LNCaP clone FGC (cell line): ENCODE measurements around the gene AKAP13.

Experiments used
- DNase-seq: peaks from one replicate; pipeline ENCODE4 v3.0.0-alpha.2; 2011; ENCODE audit warnings: low read depth
- H3K4me3 ChIP-seq: 2 replicates; pipeline ENCODE4 v1.5.1; 2011; ENCODE audit warnings: mild to moderate bottlenecking, low read depth, low read length, control low read depth
- TF ChIP-seq, protein P1 (sequence below): IDR thresholded peaks from 2 replicates; pipeline ENCODE4 v1.5.1; 2012; ENCODE audit warnings: mild to moderate bottlenecking; ENCODE audit not compliant: control insufficient read depth, insufficient read depth; ENCODE audit errors: extremely low read depth

Gene AKAP13

DNA sequence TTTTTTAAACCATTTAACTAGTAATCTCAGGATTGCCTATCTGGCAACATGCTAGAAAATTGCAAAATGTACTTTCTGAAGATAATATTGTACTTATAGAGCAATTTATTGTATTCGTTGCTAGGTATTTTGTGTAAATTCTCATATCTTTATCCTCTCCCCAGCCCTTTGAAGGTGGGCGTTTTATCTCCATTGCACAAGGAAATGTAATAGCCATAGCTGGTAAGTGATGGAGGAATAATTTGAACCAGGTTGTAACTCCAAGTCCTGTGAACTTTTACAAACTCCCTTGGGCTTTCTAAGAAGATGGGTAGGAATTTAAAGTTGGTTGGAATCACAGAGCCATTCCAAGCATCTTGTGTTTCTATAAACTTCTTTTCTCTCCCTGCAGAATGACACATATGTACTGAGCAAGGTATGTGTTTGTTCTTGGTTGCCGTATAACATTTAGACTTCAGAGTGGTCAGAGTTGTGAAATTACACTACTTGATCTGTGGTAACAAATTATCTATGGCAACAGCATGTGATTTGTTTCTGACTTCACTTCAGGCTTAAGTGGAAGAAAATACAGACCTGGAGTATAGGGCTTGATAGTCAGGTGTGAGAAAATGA lies 170.9 kb downstream of the AKAP13 start:
- DNase-seq, result no peak
- TF ChIP-seq, protein P1, sequence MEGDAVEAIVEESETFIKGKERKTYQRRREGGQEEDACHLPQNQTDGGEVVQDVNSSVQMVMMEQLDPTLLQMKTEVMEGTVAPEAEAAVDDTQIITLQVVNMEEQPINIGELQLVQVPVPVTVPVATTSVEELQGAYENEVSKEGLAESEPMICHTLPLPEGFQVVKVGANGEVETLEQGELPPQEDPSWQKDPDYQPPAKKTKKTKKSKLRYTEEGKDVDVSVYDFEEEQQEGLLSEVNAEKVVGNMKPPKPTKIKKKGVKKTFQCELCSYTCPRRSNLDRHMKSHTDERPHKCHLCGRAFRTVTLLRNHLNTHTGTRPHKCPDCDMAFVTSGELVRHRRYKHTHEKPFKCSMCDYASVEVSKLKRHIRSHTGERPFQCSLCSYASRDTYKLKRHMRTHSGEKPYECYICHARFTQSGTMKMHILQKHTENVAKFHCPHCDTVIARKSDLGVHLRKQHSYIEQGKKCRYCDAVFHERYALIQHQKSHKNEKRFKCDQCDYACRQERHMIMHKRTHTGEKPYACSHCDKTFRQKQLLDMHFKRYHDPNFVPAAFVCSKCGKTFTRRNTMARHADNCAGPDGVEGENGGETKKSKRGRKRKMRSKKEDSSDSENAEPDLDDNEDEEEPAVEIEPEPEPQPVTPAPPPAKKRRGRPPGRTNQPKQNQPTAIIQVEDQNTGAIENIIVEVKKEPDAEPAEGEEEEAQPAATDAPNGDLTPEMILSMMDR, result no peak
- H3K4me3 ChIP-seq, result no peak overlapping the region

DNA sequence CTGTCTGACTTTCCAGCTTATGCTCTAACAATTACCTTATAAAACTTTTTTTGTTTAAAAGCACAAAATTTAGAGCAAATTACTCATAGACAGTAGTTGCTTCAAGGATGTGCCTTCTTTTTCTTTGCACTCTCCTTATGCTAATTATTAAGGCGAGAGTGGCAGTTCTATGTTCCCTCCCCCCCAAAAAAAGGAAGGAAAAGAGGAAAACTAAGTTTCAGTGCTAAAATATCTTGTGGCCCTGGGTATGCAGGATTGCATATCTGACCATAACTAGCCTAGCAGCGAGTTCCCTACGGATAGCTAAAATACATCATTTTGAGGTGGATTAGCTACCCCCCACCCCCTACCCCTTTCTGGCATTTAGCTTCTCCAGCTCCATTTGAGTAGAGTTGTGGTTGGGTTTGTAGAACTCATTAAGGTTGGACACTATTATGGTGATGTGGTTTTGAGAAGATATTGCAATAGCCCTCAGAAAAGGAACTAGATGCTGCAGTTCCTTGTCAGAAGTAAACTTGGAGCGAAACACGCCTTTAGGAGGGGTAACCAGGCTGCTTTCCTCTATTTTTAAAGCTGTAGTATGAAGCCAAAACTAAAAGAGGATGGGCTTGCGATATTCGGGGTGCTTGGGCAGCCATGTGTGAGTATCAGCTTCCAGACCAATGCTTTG lies 174.6 kb downstream of the AKAP13 start:
- TF ChIP-seq, protein P1, result no peak
- DNase-seq, result no peak
- H3K4me3 ChIP-seq, result no peak overlapping the region

DNA sequence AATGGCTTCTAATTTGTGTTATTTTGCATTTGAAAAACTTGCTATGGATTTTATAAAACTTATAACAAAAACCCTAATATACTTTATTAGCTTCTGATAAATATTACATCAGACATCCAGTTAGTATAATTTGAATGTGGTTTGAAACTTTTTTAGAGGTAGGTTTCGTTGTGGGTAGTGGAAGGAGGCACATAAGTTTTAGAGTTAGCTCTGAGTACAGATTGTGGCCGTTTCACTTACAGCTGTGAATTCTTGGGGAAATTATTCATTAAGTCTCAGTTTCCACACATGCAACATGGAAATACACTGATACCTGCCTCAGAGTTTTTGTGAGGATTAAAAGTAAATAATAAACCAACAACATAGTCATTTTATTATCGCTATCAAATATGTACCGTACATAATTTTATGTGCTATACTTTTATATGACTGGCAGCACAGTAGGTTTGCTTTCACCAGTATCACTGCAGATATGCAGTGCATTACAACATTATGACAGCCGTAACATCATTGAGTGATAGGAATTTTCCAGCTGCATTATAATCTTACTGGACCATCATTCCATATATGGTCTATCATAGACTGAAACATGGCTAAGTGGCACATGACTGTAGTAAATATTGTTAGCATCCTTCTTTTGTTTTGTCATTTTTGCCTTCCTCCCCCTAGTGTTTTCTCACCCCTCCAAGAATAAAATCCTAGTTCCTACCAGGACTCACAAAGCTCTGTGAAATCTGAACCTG lies 175.6 kb downstream of the AKAP13 start:
- TF ChIP-seq, protein P1, result no peak
- H3K4me3 ChIP-seq, result no peak overlapping the region
- peak; percentile 37 for DNase-seq

DNA sequence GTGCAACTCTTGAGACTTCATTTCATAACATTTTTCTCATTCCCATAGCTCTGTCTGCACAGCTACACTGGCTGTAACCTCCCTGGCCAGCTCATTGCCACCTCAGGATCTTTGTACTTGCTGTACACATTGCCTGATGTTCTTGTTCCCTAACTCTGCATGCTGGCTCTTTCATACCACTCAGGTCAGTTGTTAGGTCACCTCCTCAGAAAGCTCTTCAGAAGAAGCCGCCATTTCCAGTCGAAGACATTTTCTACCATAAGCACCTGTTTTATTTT lies 176.2 kb downstream of the AKAP13 start:
- DNase-seq, result no peak
- TF ChIP-seq, protein P1, result no peak
- H3K4me3 ChIP-seq, result no peak overlapping the region

DNA sequence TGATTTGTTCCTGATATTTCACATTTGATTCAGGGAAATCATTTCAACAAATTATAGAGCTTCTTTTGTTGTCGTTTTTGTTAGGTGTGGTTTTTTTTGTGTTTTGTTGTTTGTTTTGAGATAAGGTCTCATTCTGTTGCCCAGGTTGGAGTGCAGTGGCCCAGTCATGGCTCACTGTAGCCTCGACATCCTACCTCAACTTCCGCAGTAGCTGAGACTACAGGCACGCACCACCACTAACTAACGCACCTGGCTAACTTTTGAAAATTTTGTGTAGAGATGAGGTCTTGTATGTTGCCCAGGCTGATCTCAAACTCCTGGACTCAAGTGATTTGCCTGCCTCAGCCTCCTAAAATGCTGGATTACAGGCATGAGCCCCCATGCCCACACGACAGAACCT lies 177.0 kb downstream of the AKAP13 start:
- TF ChIP-seq, protein P1, result no peak
- H3K4me3 ChIP-seq, result no peak overlapping the region
- DNase-seq, result no peak

DNA sequence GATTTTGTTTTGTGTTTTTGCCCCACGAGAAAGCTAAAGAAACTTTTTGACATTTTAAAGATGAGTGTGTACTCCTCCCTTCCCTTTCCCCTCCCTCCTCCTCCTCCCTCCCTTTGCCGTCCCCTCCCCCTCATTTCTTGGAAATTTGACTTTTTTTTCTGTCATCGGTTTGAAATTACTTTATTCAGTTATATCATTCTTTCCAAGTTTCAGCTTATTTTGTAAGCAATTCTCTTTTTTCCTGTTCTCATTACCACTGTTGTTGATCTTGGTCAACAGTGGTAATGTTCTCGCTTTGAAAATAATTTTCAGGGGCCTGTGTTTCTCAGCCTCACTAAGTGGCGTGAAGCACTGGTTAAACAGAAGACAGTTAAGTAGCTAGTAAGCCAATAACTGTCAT lies 178.4 kb downstream of the AKAP13 start:
- no peak overlapping the region for H3K4me3 ChIP-seq
- TF ChIP-seq, protein P1, result no peak
- no peak for DNase-seq
